H1 (cell line): ENCODE results near the gene HMMR. TPM values are rescaled to one million over a fixed set of nuclear protein-coding genes. Genes with fewer than 3 reads are reported as not detected.

Source experiments
- CTCF ChIA-PET: fragments of 300-600 bp; sonication (Branson Sonifier 250); formaldehyde crosslinking; loops from one replicate; lab custom pipeline; 2021; ENCODE audit not compliant: partially characterized antibody; lab: Charles Lee
- POLR2A ChIA-PET: fragments of 300-600 bp; sonication (Branson Sonifier 250); formaldehyde crosslinking; loops from one replicate; lab custom pipeline; 2021; ENCODE audit warnings: inconsistent platforms; ENCODE audit not compliant: partially characterized antibody; lab: Charles Lee
- DNase-seq, 2 experiments: peaks; one replicate each; pipeline versions ENCODE4 v3.0.0 to v3.0.0-alpha.2; 2010 to 2022; ENCODE audit warnings: low spot score in 2 of 2, low read depth in 1 of 2, mixed read lengths in 1 of 2
- FAIRE-seq: peaks from 2 replicates; lab custom pipeline; 2011; peaks lifted over from hg19 to GRCh38; lab: Jason Lieb, UNC
- H2AFZ ChIP-seq: 2 replicates; pipeline ENCODE4 v1.8.1; 2012; ENCODE audit warnings: low read length, inconsistent platforms
- H2AK5ac ChIP-seq: 2 replicates; pipeline ENCODE4 v1.6.1; 2013; ENCODE audit warnings: low read depth, low read length
- H2BK120ac ChIP-seq: replicated peaks from 2 replicates; pipeline ENCODE3; 2013; ENCODE audit warnings: low read depth, low read length, inconsistent platforms
- H2BK12ac ChIP-seq: 2 replicates; pipeline ENCODE4 v1.6.1; 2013; ENCODE audit warnings: low read depth, low read length
- H2BK15ac ChIP-seq: 2 replicates; pipeline ENCODE4 v1.6.1; 2013; ENCODE audit warnings: low read length
- H2BK20ac ChIP-seq: 2 replicates; pipeline ENCODE4 v1.6.1; 2013; ENCODE audit warnings: low read length
- H2BK5ac ChIP-seq: 2 replicates; pipeline ENCODE4 v1.6.1; 2013; ENCODE audit warnings: low read depth, low read length
- H3K14ac ChIP-seq: 2 replicates; pipeline ENCODE4 v1.6.1; 2013; ENCODE audit warnings: inconsistent platforms; ENCODE audit not compliant: insufficient read length
- H3K18ac ChIP-seq: 2 replicates; pipeline ENCODE4 v1.6.1; 2013; ENCODE audit warnings: low read length; ENCODE audit errors: extremely low read depth
- H3K23ac ChIP-seq: 2 replicates; pipeline ENCODE4 v1.6.1; 2013; ENCODE audit warnings: inconsistent platforms; ENCODE audit not compliant: insufficient read length
- H3K23me2 ChIP-seq: 2 replicates; pipeline ENCODE4 v1.6.1; 2013; ENCODE audit warnings: low read depth, low read length
- H3K27ac ChIP-seq: 2 replicates; pipeline ENCODE4 v1.6.1; 2011; ENCODE audit warnings: low read depth, low read length, inconsistent platforms
- H3K27me3 ChIP-seq, 4 experiments: replicated peaks in 1 of 4; 1 replicate in 1 of 4; 2 replicates in 3 of 4; pipeline versions ENCODE4 v1.6.1 to v1.8.1; 2011 to 2013; ENCODE audit warnings: low read length in 3 of 4, mild to moderate bottlenecking in 3 of 4, inconsistent platforms in 2 of 4, mixed read lengths in 2 of 4, moderate library complexity in 1 of 4; ENCODE audit not compliant: control insufficient read depth in 3 of 4, insufficient read depth in 3 of 4; ENCODE audit errors: extremely low read depth in 1 of 4
- H3K36me3 ChIP-seq, 4 experiments: 2 replicates each; pipeline versions ENCODE4 v1.6.1 to v1.8.1; 2011 to 2013; ENCODE audit warnings: mild to moderate bottlenecking in 4 of 4, low read length in 3 of 4, moderate library complexity in 2 of 4, control low read depth in 1 of 4, inconsistent platforms in 1 of 4; ENCODE audit not compliant: insufficient read depth in 4 of 4, control insufficient read depth in 2 of 4
- H3K4ac ChIP-seq: replicated peaks from 2 replicates; pipeline ENCODE3; 2013; ENCODE audit warnings: low read length, low read depth, mixed read lengths, inconsistent platforms; ENCODE audit not compliant: insufficient read length
- H3K4me1 ChIP-seq, 4 experiments: replicated peaks in 1 of 4; 1 replicate in 1 of 4; 2 replicates in 3 of 4; pipeline versions ENCODE4 v1.6.1 to v1.8.1; 2011 to 2013; ENCODE audit warnings: low read length in 3 of 4, inconsistent platforms in 2 of 4, mixed read lengths in 1 of 4; ENCODE audit not compliant: insufficient read depth in 4 of 4, control insufficient read depth in 3 of 4
- H3K4me2 ChIP-seq, 2 experiments: 2 replicates each; pipeline versions ENCODE4 v1.6.1 to v1.8.1; 2011 to 2013; ENCODE audit warnings: low read depth in 2 of 2, low read length in 2 of 2, control low read depth in 1 of 2, inconsistent platforms in 1 of 2, mild to moderate bottlenecking in 1 of 2; ENCODE audit not compliant: insufficient read depth in 1 of 2
- H3K4me3 ChIP-seq, 4 experiments: fragments of 200-600, 300-600 bp in 1 of 4; sonication (generic), shearing (Covaris generic), sonication (Bioruptor Twin) in 1 of 4; 2 replicates each; pipeline versions ENCODE4 v1.5.1 to v1.8.1; 2011 to 2016; ENCODE audit warnings: low read length in 4 of 4, low read depth in 3 of 4, control low read depth in 2 of 4, inconsistent platforms in 2 of 4, mild to moderate bottlenecking in 2 of 4, mixed read lengths in 1 of 4, moderate library complexity in 1 of 4; ENCODE audit not compliant: insufficient read depth in 2 of 4; ENCODE audit errors: extremely low read depth in 1 of 4
- H3K56ac ChIP-seq: replicated peaks from 2 replicates; pipeline ENCODE3; 2013; ENCODE audit warnings: low read depth, mild to moderate bottlenecking, mixed read lengths, low read length, inconsistent platforms; ENCODE audit not compliant: insufficient read length
- H3K79me1 ChIP-seq: 2 replicates; pipeline ENCODE4 v1.6.1; 2013; ENCODE audit warnings: low read depth, low read length, control low read depth
- H3K79me2 ChIP-seq, 2 experiments: 2 replicates each; pipeline versions ENCODE4 v1.6.1 to v1.8.1; 2012 to 2013; ENCODE audit warnings: low read length in 2 of 2, mild to moderate bottlenecking in 2 of 2, inconsistent platforms in 1 of 2; ENCODE audit not compliant: insufficient read depth in 2 of 2, control insufficient read depth in 1 of 2
- H3K9ac ChIP-seq, 4 experiments: replicated peaks in 1 of 4; 1 replicate in 1 of 4; 2 replicates in 3 of 4; pipeline versions ENCODE4 v1.6.1 to v1.8.1; 2011 to 2013; ENCODE audit warnings: low read depth in 3 of 4, low read length in 3 of 4, control low read depth in 2 of 4, mild to moderate bottlenecking in 2 of 4, moderate library complexity in 2 of 4, inconsistent platforms in 1 of 4; ENCODE audit errors: extremely low read depth in 1 of 4
- H3K9me3 ChIP-seq, 2 experiments: 2 replicates each; pipeline versions ENCODE4 v1.6.1 to v1.8.1; 2012 to 2013; ENCODE audit warnings: mild to moderate bottlenecking in 2 of 2, moderate library complexity in 2 of 2, control low read depth in 1 of 2, inconsistent platforms in 1 of 2, low read depth in 1 of 2, low read length in 1 of 2, mixed read lengths in 1 of 2; ENCODE audit not compliant: insufficient read depth in 2 of 2
- H4K20me1 ChIP-seq, 2 experiments: replicated peaks in 1 of 2; 2 replicates each; pipeline versions ENCODE3 to v1.8.1; 2011 to 2013; ENCODE audit warnings: inconsistent platforms in 2 of 2, low read length in 2 of 2, mild to moderate bottlenecking in 1 of 2; ENCODE audit not compliant: insufficient read depth in 2 of 2, control insufficient read depth in 1 of 2
- H4K5ac ChIP-seq: 2 replicates; pipeline ENCODE4 v1.6.1; 2013; ENCODE audit warnings: low read length, low read depth, mixed read lengths, inconsistent platforms; ENCODE audit not compliant: insufficient read length
- H4K8ac ChIP-seq: 2 replicates; pipeline ENCODE4 v1.8.0; 2013; ENCODE audit warnings: mild to moderate bottlenecking, moderate library complexity, low read length, inconsistent platforms; ENCODE audit not compliant: insufficient read depth; ENCODE audit errors: extremely low read depth
- H4K91ac ChIP-seq: replicated peaks from 2 replicates; pipeline ENCODE3; 2013; ENCODE audit warnings: low read length, mixed read lengths, inconsistent platforms; ENCODE audit not compliant: insufficient read length
- BACH1 ChIP-seq: IDR thresholded peaks from 2 replicates; pipeline ENCODE4 v1.6.1; 2012; ENCODE audit warnings: low read length, improper control_type of control experiment
- CREB1 ChIP-seq: IDR thresholded peaks from 2 replicates; pipeline ENCODE4 v1.6.1; 2012; ENCODE audit warnings: inconsistent platforms
- E2F6 ChIP-seq: IDR thresholded peaks from 2 replicates; pipeline ENCODE4 v1.6.1; 2012; ENCODE audit warnings: inconsistent platforms
- EZH2 ChIP-seq: fragments of 200-600 bp; sonication (generic); IDR thresholded peaks from 2 replicates; pipeline ENCODE4 v1.7.1; 2012; ENCODE audit warnings: low read depth, mild to moderate bottlenecking, moderate library complexity, low read length, inconsistent platforms; ENCODE audit not compliant: severe bottlenecking
- FOSL1 ChIP-seq: IDR thresholded peaks from 2 replicates; pipeline ENCODE4 v1.6.1; 2011; ENCODE audit warnings: mild to moderate bottlenecking, low read depth, low read length, moderate library complexity; ENCODE audit not compliant: insufficient read depth
- HDAC6 ChIP-seq: IDR thresholded peaks from one replicate; pipeline ENCODE4 v1.7.1; 2012; ENCODE audit warnings: low read depth, mild to moderate bottlenecking, inconsistent platforms, low read length, moderate library complexity
- RNF2 ChIP-seq: fragments of 200-900, 300-1000 bp; sonication (generic); IDR thresholded peaks from 2 replicates; pipeline ENCODE4 v1.7.1; 2016; ENCODE audit warnings: borderline replicate concordance, low read depth, mild to moderate bottlenecking, antibody characterized with exemption, low read length; ENCODE audit not compliant: poor library complexity, severe bottlenecking; ENCODE audit errors: missing control alignments
- SIRT6 ChIP-seq: IDR thresholded peaks from one replicate; pipeline ENCODE4 v1.7.1; 2012; ENCODE audit warnings: low read length, inconsistent platforms
- SIX5 ChIP-seq: IDR thresholded peaks from 2 replicates; pipeline ENCODE4 v1.6.1; 2011; ENCODE audit warnings: mild to moderate bottlenecking, low read depth, low read length
- WGBS, 2 experiments: shearing (Covaris generic) in 1 of 2; methylation state at CpG; one replicate each; pipeline versions ENCODE4 v1.1.6 to v1.1.7; 2013 to 2015; ENCODE audit warnings: low lambda C conversion rate in 2 of 2, mixed read lengths in 2 of 2, inconsistent platforms in 1 of 2, low coverage in 1 of 2, missing lambda C conversion rate in 1 of 2; ENCODE audit not compliant: insufficient replicate concordance in 2 of 2, insufficient coverage in 1 of 2, insufficient read length in 1 of 2; ENCODE audit errors: extremely low coverage in 1 of 2, missing lambda C conversion rate in 1 of 2; 5-methylcytosine and 5-hydroxymethylcytosine counted together
- polyA plus RNA-seq, 7 experiments: library from polyadenylated mRNA; depleted of rRNA in 3 of 7; stranded (reverse) in 5 of 7; unstranded in 2 of 7; fragments of >200 nt in 5 of 7; fragments of 200-250 nt in 2 of 7; gene quantifications; 1 replicate in 5 of 7; 2 replicates in 1 of 7; 4 replicates in 1 of 7; pipeline versions ENCODE4 v1.2.1 to v1.2.3, GENCODE V29; 2011 to 2013; ENCODE audit warnings: missing spikeins in 2 of 7, mixed read lengths in 2 of 7
- total RNA-seq: library from RNA; stranded (reverse); fragmentation: NEBNext Ultra II Directional; extraction: Animal tissue kit (Norgen Biotek cat#: 25700); gene quantifications from 2 replicates; pipeline ENCODE4 v1.2.1, GENCODE V29; 2021

HMMR gene
- total and polyA plus RNA-seq, 2 of the 8 experiments (the other 6 are each of a cell fraction or from before 2014, with no cell fraction given) = 17.5 to 77.3 TPM

- H4K8ac ChIP-seq = no peak overlapping the region
- H3K4me1 ChIP-seq = peaks cover 2 to 27% (median 13%) of the 10 kb centered on the region in 4 experiments; a peak in 6 of 7 replicates
- DNase-seq (no peak), FAIRE-seq (no peak)
- ChIA-PET POLR2A (interaction anchor here (1.1 to 2.3 kb wide), 5 partner anchors 27 to 97 kb away, joined by 3 to 9 read pairs (median 4); partner anchors contain the start of gene MAT2B), CTCF (interaction anchor here (0.9 to 1.2 kb wide), 4 partner anchors 12 to 75 kb away, joined by 3 read pairs; partner anchors contain the start of gene HMMR)
- H4K91ac ChIP-seq = peak overlapping the region; percentile 92
- H3K9ac ChIP-seq = no peak overlapping the region
- H3K14ac ChIP-seq = no peak overlapping the region
- no peak overlapping the region; the same call in 1 of the 2 replicates for H3K27ac ChIP-seq
- no peaks in the 10 kb centered on the region for H3K23me2 ChIP-seq
- H2AFZ ChIP-seq = no peak overlapping the region
- no peak overlapping the region for H3K4me3 ChIP-seq
- H3K79me1 ChIP-seq = no peaks in the 10 kb centered on the region
- H3K23ac ChIP-seq = no peak overlapping the region
- peak overlapping the region in 1 of 2 experiments; percentile 77; a peak in 1 of 4 replicates for H3K4me2 ChIP-seq
- no peak overlapping the region for H4K5ac ChIP-seq
- no peak overlapping the region for H2BK15ac ChIP-seq
- peak overlapping the region; percentile 60; the same call in 1 of the 2 replicates for H2BK5ac ChIP-seq
- H3K36me3 ChIP-seq = no peaks in the 10 kb centered on the region
- H2BK20ac ChIP-seq = peak overlapping the region; percentile 53
- peak overlapping the region; percentile 64; the same call in 1 of the 2 replicates for H2BK12ac ChIP-seq
- no peaks in the 10 kb centered on the region for H4K20me1 ChIP-seq
- H2AK5ac ChIP-seq = no peak overlapping the region
- H3K9me3 ChIP-seq = no peaks in the 10 kb centered on the region
- 86% methylated on average over 3 of the region's 3 CpGs; no CpG with 5 or more reads in 1 of the 2 experiments for WGBS, 2 experiments
- no peaks in the 10 kb centered on the region for H3K27me3 ChIP-seq
- H3K56ac ChIP-seq = no peak overlapping the region
- TF ChIP-seq EZH2 = no peak
- no peak for TF ChIP-seq SIX5
- no peak for TF ChIP-seq BACH1
- TF ChIP-seq RNF2 = no peak
- TF ChIP-seq CREB1 = no peak
- no peak for TF ChIP-seq FOSL1
- TF ChIP-seq SIRT6 = no peak
- TF ChIP-seq E2F6 = no peak
- no peak for TF ChIP-seq HDAC6
- no peaks in the 10 kb centered on the region for H3K79me2 ChIP-seq
- peak overlapping the region; percentile 49; the same call in 1 of the 2 replicates for H3K18ac ChIP-seq
- H2BK120ac ChIP-seq = peak overlapping the region; percentile 91
- peak overlapping the region; percentile 95 for H3K4ac ChIP-seq
These were observed 74.9 kb downstream of the HMMR start for GRCh38 chr5:163535290-163535689.
